Measurements from ENCODE around the gene ISM2.

ISM2 gene

GRCh38 chr14:77458249-77458950 lies 40.2 kb downstream of the ISM2 start:
- peak; percentile 19 to 75 (median 75) for DNase-seq

DNA sequence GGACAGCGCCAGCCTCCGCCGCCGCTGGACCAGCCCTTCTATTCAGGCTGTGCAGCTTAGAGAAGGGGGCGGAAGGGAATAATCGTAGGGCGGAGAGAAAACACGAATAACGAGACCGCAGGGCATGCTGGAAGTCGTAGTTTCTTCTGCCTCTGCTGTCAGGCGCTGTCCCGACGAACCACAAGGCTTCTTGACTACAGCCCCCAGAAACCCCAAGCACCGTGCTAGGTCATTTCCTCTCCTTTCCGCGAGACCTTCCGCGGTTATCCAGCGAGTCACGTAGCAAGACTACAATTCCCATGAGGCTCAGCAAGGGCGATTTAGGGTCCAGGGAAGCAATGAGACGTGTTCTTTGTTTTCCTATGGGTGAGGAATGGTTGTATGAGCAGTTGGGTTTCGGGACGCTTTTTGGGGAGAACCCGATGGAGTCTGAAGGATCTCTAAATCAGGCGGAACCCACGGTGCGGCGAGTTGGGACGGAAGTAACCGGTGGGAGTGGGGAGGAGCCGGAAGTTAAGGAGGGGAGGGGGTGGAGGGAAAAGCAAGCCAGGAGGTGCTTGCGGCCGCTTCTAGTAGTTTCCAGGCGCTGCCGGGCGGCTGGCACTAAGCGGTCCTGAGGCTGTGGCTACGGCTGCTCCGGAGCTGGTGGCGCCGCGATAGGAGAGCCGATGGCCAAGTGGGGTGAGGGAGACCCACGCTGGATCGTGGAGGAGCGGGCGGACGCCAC lies 40.9 kb downstream of the ISM2 start, which contains the start of the genes AHSA1 and VIPAS39:
Gene AHSA1 (plus strand): TSS at position 572 of the 727 bp plus-strand sequence. CDS start 97 bp downstream, at position 669.
Gene VIPAS39 (minus strand): TSS at position 80 of the 727 bp plus-strand sequence. CDS start 3,499 bp downstream, outside the sequence.
- DNase-seq = peak; percentile 99 to 100 (median 100)

DNA sequence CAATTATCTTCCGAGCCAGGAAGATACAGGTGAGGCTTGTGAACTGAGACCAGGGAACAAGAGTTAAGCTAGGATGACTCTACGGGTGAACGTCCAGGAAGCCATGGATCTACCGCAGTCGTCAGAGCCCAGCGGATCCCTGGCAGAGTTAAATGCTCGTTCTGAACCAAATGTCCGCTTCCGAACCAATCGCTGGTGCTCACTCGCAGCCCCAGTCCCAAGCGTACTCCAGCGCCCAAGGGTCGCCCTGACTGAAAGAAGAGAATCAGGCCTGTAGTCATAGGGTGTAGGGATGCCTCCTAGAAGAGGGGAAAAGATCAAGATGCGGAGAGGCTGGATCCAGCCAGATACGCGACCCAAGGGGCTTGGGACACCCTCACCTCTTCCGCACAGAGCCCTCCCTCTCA lies 41.5 kb downstream of the ISM2 start:
- DNase-seq = peak in 1 of 3 experiments; percentile 36

GRCh38 chr14:77455966-77456640 lies 42.5 kb downstream of the ISM2 start:
- DNase-seq = no peak

- DNase-seq = no peak
Measured at GRCh38 chr14:77442196-77442595, 56.4 kb downstream of the ISM2 start.

- no peak for DNase-seq
Measured at GRCh38 chr14:77439861-77440260, 58.8 kb downstream of the ISM2 start.

DNA sequence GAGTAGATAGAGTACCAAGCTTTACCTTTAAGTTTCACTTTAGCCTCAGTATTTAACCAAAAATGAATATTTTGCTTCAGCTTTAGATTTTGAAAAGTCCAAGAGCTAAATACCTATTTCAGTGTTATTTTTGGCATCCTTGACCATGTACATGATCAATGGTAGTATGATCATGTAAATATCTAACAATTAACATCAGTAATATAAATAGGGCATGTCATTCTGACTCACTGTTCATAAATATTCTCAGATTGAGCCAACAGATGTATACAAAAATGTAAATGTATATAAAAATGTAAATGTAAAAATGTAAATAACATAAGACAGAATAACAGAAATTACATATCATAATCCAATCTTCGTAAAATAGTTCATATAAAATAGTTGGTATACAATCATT lies 60.0 kb downstream of the ISM2 start:
- DNase-seq = no peak

GRCh38 chr14:77436042-77436441 lies 62.6 kb downstream of the ISM2 start:
- no peak for DNase-seq

DNA sequence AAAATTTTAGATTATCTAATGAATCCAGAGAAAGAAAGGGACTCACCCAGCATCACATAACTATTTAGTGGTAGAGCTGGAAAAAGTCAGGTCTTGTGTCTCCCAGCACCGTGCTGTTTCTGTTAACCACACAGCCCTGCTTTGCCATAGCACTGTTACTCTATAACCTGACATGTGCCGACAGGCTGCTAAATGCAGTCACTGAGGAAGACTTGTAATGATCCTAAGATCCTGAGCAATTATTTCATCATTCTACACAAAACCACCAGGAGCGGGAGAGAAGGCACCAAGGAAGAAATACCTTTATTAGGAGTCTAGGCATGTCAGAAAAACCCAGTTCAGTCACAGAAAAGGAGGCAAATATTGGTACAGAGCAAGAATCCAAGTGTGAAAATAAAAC lies 72.2 kb downstream of the ISM2 start:
- no peak for DNase-seq

- DNase-seq = no peak
Measured at GRCh38 chr14:77424862-77425261, 73.8 kb downstream of the ISM2 start.

Data from NCI-H1417 (cell line).